Glomerular endothelial cell (primary cell): ENCODE results near the gene RBM4. TPM values are rescaled to one million over a fixed set of nuclear protein-coding genes. Genes with fewer than 3 reads are reported as not detected.
"Not testable (repeated sequence)": the region's sequence is repeated elsewhere in the genome, so short reads cannot be mapped to it uniquely, and the experiment has no call there.

Source experiments
- DNase-seq: peaks from one replicate; pipeline ENCODE4 v3.0.0-alpha.2; 2011; ENCODE audit warnings: low read depth, low spot score; ENCODE audit errors: extremely low read depth
- total RNA-seq: library from RNA; depleted of rRNA; stranded (reverse); fragments of >200 nt; gene quantifications from 2 replicates; pipeline ENCODE4 v1.2.3, GENCODE V29; 2015

The RBM4 gene, protein sequence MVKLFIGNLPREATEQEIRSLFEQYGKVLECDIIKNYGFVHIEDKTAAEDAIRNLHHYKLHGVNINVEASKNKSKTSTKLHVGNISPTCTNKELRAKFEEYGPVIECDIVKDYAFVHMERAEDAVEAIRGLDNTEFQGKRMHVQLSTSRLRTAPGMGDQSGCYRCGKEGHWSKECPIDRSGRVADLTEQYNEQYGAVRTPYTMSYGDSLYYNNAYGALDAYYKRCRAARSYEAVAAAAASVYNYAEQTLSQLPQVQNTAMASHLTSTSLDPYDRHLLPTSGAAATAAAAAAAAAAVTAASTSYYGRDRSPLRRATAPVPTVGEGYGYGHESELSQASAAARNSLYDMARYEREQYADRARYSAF
- total RNA-seq: 112 and 115 TPM in 2 replicates

DNA sequence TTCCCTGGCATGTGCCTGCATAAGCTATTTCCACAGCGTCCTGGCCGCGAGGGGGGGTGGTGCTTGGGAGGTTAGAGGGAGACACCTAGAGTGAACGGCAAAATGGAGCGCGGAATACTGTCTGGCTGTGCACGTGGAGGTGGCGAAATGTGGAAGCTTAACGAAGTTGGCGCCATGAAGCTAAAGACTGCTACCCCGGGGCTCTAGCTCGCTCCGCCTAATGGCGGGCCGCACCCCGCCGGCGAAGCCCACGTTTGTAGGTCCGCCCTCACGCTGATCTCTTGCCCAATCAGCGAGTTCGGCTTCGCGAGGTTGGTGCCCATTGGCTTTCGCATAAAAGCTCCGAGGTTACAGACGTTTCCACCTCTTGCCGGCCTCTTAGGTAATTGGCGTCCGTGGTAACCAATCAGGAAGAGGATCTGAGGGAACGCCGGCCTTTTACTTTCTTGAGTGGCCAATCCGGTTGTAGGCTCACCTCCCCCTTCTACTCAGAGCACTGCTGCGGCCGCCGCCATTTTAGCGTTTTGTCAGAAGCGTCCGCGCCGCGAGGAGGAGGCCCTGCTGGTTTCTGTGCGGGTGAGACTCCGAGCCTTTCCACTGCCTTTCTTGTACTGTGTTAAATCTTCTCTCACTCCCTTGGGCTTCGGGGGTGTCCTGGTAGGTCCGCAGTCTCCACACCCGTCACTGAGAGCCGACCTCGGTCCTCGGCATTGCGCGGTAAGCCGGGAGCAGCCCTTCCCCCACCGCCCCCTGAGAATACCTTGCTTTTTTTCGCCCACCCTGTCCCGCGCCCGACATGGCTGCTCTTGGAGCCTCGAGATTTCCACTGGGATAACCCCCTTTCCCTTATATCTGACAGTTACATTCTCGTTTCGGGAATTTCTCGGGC, at the start of gene RBM4:
RBM4 (plus strand) TSS at position 527 of the 889 bp plus-strand sequence. CDS start 1,009 bp downstream, outside the sequence.
- DNase-seq: peak; percentile 99

DNA sequence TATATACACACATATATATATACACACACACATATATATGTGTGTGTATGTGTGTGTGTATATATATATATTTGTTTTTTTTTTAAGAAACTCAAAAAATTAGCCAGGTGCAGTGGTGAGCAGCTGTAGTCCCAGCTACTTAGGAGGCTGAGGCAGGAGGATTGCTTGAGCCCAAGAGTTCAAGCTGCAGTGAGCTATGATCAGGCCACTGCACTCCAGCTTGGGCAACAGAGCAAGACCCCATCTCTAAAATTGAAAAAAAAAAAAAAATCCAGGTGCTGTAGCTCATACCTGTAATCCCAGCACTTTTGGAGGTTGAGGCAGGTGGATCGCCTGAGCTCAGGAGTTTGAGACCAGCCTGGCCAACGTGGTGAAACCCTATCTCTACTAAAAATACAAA, 49.2 kb upstream of the RBM4 start:
- not testable (repeated sequence) for DNase-seq

GRCh38 chr11:66589996-66590675, 48.4 kb upstream of the RBM4 start:
- no peak for DNase-seq

GRCh38 chr11:66591175-66591574, 47.3 kb upstream of the RBM4 start:
- DNase-seq: no peak

DNA sequence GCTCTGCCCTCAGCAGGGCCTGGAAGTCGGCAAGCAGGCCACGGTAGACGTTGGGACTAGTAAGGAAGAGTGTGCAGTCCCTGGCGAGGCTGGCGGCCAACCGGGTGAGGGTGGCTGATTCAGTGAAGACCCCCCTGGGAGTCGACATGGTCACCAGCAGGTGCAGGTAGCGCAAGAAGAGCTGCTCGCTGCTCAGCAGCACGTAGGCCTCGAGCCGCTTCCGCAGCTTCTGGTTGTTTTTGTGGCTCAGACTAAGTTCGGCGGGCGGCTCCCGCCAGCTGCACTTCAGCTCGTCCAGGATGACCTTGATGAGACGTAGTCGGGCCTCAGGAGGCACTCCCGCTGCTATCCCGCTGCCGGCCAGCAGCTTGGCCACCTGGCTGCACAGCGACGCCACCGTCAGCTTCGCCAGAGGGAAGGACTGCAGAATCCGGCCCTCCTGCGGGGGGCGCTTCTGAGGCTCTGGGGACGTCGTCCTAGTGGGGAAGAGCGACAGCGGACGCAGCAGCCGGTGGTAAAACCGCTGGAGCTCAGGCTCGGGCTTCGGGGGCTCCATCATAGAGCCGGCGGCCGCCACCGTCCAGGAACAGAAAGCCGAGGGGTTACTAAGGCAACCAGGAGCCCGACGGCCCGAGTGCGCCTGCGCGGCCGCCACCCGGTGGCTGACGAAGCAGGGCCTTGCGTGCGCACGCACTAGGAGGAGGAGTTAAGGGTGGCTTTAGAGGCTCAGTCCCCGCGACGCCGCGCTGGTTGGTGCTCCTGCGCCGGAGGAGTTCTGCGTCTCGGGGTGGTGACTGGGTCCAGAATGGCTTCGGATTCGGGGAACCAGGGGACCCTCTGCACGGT, 45.8 kb upstream of the RBM4 start, which contains the start of the genes CCDC87 and CCS:
CCDC87 (minus strand) TSS at position 607 of the 846 bp plus-strand sequence; CDS start at position 559, 48 bp downstream.
CCS (plus strand) TSS at position 729 of the 846 bp plus-strand sequence; CDS start at position 806, 77 bp downstream.
- no peak for DNase-seq

GRCh38 chr11:66593303-66593635, 45.2 kb upstream of the RBM4 start:
- DNase-seq: no peak

DNA sequence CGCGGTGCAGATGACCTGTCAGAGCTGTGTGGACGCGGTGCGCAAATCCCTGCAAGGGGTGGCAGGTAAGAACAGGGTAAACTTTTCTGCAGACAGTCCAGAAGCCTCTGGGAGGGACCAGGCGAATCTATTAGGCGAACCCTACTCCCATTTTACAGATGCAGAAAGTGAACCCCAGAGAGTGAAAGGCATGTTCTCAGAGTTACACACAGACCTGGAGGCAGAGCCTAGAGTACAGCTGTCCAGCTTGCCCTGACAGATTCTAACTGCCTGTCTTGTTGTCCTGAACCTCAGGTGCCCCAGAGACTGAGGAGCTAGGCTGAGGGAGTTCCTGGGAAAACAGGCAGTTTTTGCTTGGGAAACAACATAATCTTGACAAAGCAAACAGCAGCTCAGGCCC, 44.9 kb upstream of the RBM4 start:
- DNase-seq: no peak

DNA sequence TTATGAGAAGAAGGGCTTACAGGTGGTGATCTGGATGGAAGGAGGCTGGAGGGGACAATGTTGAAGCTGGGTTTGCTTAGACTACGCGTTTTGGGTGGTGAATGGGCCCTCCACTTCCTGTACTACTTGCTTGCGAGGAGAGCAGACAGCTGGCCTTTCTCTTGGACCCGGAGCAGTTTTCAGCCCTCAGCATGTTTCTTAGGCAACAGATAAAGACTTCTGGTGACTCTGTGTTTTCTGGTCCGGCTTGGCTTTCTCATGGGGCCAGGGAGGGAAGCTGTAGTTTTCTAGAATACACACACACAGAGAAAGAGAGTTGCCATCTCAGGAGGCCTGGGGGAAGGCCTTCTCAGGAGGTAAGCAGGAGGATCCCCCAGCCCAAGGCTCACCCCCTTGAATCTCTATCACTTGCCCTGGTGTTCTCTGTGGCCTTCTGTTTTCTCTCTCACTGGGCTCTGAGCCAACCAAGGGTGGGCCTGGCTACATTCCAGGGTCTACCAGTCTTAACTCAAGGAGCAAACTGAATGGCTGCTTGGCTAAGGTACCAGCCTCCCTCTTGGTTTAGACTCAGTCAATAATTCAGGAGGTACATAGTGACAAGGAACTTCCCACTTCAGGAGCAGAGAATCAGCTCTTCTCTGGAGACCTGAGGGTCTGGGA, 43.1 kb upstream of the RBM4 start:
- DNase-seq: no peak

DNA sequence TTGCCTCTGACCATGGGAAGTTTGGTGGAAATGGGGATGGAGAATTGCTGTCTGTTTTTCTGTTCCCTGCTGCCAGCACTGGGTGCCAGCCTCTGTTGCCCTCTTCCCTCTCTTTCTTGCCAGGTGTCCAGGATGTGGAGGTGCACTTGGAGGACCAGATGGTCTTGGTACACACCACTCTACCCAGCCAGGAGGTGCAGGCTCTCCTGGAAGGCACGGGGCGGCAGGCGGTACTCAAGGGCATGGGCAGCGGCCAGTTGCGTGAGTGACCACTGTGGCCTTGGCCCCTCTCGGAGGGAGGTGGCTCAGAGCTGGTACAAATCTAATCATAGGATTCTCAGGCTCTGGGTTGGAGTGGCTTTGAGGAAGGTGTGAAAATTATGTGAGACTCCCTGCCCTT, 39.5 kb upstream of the RBM4 start:
- no peak for DNase-seq

GRCh38 chr11:66600219-66600618, 38.3 kb upstream of the RBM4 start:
- no peak for DNase-seq

GRCh38 chr11:66600631-66601233, 37.8 kb upstream of the RBM4 start:
- DNase-seq: no peak

DNA sequence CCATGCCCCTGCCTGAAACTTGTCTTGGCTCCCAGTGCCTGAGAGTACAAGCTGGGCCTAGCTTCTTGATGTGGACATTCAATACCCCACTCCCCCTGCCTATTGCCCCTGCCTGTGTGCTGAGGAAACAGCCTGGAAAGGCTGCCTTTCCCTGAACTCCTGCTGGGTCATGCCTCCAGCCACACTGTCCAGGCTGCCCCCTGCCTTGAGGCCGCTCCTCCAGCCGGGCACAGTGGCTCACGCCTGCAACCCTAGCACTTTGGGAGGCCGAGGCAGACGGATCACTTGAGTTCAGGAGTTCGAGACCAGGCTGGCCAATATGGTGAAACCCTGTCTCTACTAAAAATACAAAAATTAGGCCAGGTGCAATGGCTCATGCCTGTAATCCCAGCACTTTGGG, 35.4 kb upstream of the RBM4 start:
- DNase-seq: no peak

DNA sequence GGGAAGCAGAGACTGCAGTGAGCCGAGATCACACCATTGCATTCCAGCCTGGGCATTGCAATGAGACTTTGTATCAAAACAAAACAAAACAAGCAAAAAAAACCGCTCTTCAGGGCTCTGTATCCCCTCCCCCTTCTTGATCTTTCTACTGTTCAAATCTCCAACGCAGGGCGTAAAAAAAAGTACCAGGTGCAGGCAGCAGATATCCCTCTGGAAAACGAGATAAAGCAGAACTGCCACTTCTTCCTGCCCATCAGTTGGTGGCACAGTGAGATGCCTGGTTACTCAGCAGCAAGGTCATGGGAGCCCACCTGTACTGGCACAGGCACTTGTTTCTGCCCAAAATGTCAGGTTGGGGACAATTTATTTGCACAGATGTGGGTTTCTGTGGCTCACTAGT, 34.3 kb upstream of the RBM4 start:
- no peak for DNase-seq

- DNase-seq: not testable (repeated sequence)
Observed at GRCh38 chr11:66606608-66607007, 31.9 kb upstream of the RBM4 start.

- no peak for DNase-seq
Observed at GRCh38 chr11:66607126-66607834, 31.2 kb upstream of the RBM4 start.

GRCh38 chr11:66609721-66610617, 28.5 kb upstream of the RBM4 start:
- no peak for DNase-seq

- no peak for DNase-seq
Observed at GRCh38 chr11:66612458-66612857, 26.0 kb upstream of the RBM4 start.

GRCh38 chr11:66614073-66614472, 24.4 kb upstream of the RBM4 start:
- no peak for DNase-seq
